Endothelial cell of umbilical vein (primary cell): ENCODE measurements around the gene RBM15B. TPM values are rescaled to one million over a fixed set of nuclear protein-coding genes. Genes with fewer than 3 reads are reported as not detected.

Experiments used
- BruUV-seq: library from RNA; stranded (reverse); fragments of 400-500 nt; replicated peaks from 2 replicates; lab custom pipeline; 2021; lab: Mats Ljungman, UMichigan
- CTCF ChIA-PET: fragments of 300-600, 350-600 bp; sonication (Branson Sonifier 250); formaldehyde crosslinking; loops from one replicate; lab custom pipeline; 2021; ENCODE audit warnings: antibody characterized with exemption, inconsistent platforms; lab: Charles Lee
- POLR2A ChIA-PET: fragments of 300-600, 350-600 bp; sonication (Branson Sonifier 250); formaldehyde crosslinking; loops from one replicate; lab custom pipeline; 2021; ENCODE audit warnings: antibody characterized with exemption, inconsistent platforms; lab: Charles Lee
- DNase-seq: peaks from one replicate; pipeline ENCODE4 v3.0.0-alpha.2; 2011; ENCODE audit warnings: low read depth, low spot score
- FAIRE-seq: peaks from 2 replicates; lab custom pipeline; 2011; peaks lifted over from hg19 to GRCh38; lab: Jason Lieb, UNC
- H2AFZ ChIP-seq: 2 replicates; pipeline ENCODE4 v1.6.0; 2012; ENCODE audit warnings: low read depth, low read length, control low read depth, inconsistent platforms
- H3K27ac ChIP-seq: 2 replicates; pipeline ENCODE4 v1.5.1; 2011; ENCODE audit warnings: low read depth, mild to moderate bottlenecking, control low read depth, low read length, moderate library complexity; ENCODE audit not compliant: insufficient read depth
- H3K27me3 ChIP-seq, 2 experiments: 2 replicates each; pipeline versions ENCODE4 v1.6.0 to v1.6.1; 2011; ENCODE audit warnings: low read length in 2 of 2, mixed read lengths in 1 of 2; ENCODE audit not compliant: control insufficient read depth in 2 of 2, insufficient read depth in 2 of 2
- H3K36me3 ChIP-seq, 2 experiments: 2 replicates in 1 of 2; 3 replicates in 1 of 2; pipeline ENCODE4 v1.5.1; 2011; ENCODE audit warnings: low read length in 2 of 2, mild to moderate bottlenecking in 1 of 2, moderate library complexity in 1 of 2; ENCODE audit not compliant: control insufficient read depth in 2 of 2, insufficient read depth in 2 of 2; ENCODE audit errors: extremely low read depth in 1 of 2
- H3K4me1 ChIP-seq: 3 replicates; pipeline ENCODE4 v1.5.1; 2011; ENCODE audit warnings: mild to moderate bottlenecking, low read length; ENCODE audit not compliant: control insufficient read depth, insufficient read depth; ENCODE audit errors: extremely low read depth
- H3K4me2 ChIP-seq: 2 replicates; pipeline ENCODE4 v1.6.1; 2011; ENCODE audit warnings: low read length, control low read depth, mixed read lengths; ENCODE audit not compliant: insufficient read depth
- H3K4me3 ChIP-seq, 3 experiments: fragments of 200-600 bp in 1 of 3; sonication (generic), shearing (Covaris generic) in 1 of 3; replicated peaks in 1 of 3; 2 replicates each; pipeline ENCODE4 v1.5.1; 2011 to 2016; ENCODE audit warnings: control low read depth in 3 of 3, low read length in 3 of 3, mild to moderate bottlenecking in 2 of 3, inconsistent platforms in 1 of 3, low read depth in 1 of 3, moderate library complexity in 1 of 3; ENCODE audit not compliant: insufficient read depth in 1 of 3
- H3K79me2 ChIP-seq: 2 replicates; pipeline ENCODE4 v1.6.0; 2012; ENCODE audit warnings: low read length, inconsistent platforms; ENCODE audit not compliant: control insufficient read depth, insufficient read depth
- H3K9ac ChIP-seq: replicated peaks from 2 replicates; pipeline ENCODE3; 2011; ENCODE audit warnings: low read length, control low read depth; ENCODE audit not compliant: insufficient read depth; ENCODE audit errors: extremely low read depth
- H3K9me1 ChIP-seq: replicated peaks from 3 replicates; pipeline ENCODE4 v1.6.0; 2011; ENCODE audit warnings: mild to moderate bottlenecking, low read length; ENCODE audit not compliant: control insufficient read depth, insufficient read depth; ENCODE audit errors: extremely low read depth
- H3K9me3 ChIP-seq: replicated peaks from 2 replicates; pipeline ENCODE4 v1.5.1; 2012; ENCODE audit warnings: low read length, inconsistent platforms; ENCODE audit not compliant: control insufficient read depth, insufficient read depth
- H4K20me1 ChIP-seq: replicated peaks from 2 replicates; pipeline ENCODE3; 2011; ENCODE audit warnings: mild to moderate bottlenecking, low read length; ENCODE audit not compliant: control insufficient read depth, insufficient read depth; ENCODE audit errors: extremely low read depth
- EZH2 ChIP-seq: IDR thresholded peaks from 2 replicates; pipeline ENCODE4 v1.6.1; 2012; ENCODE audit warnings: borderline replicate concordance, low read depth, mild to moderate bottlenecking, moderate library complexity, low read length, inconsistent platforms; ENCODE audit not compliant: severe bottlenecking
- FOS ChIP-seq: IDR thresholded peaks from 2 replicates; pipeline ENCODE4 v1.6.1; 2011; ENCODE audit warnings: mild to moderate bottlenecking, low read length, moderate library complexity, borderline replicate concordance; ENCODE audit not compliant: insufficient read depth
- GATA2 ChIP-seq: IDR thresholded peaks from 2 replicates; pipeline ENCODE4 v1.7.0; 2011; ENCODE audit warnings: low read depth, mild to moderate bottlenecking, moderate library complexity, mixed read lengths, low read length; ENCODE audit not compliant: insufficient read length, insufficient read depth
- JUN ChIP-seq: IDR thresholded peaks from 2 replicates; pipeline ENCODE4 v1.6.1; 2011; ENCODE audit warnings: borderline replicate concordance, low read depth; ENCODE audit not compliant: insufficient read length, insufficient read depth
- MYC ChIP-seq: IDR thresholded peaks from one replicate; pipeline ENCODE4 v1.6.1; 2011; ENCODE audit warnings: mild to moderate bottlenecking, low read depth, low read length
- POLR2A ChIP-seq: IDR thresholded peaks from 2 replicates; pipeline ENCODE4 v1.6.1; 2012; ENCODE audit warnings: low read depth, mild to moderate bottlenecking, control low read depth, low read length
- POLR2AphosphoS5 ChIP-seq: IDR thresholded peaks from 2 replicates; pipeline ENCODE4 v1.6.1; 2012; ENCODE audit warnings: low read depth, mild to moderate bottlenecking, control low read depth, low read length, moderate library complexity; ENCODE audit not compliant: insufficient read depth
- dilution Hi-C: fragments of 300-500 bp; cut with MboI; formaldehyde crosslinking; loops from one replicate; pipeline ENCODE4 v1.15.0; 2019; ENCODE audit warnings: low sequenced_read_pairs; ENCODE audit not compliant: extremely low pct_ligation_motif_present
- intact Hi-C: fragments of 100-400 bp; cut with micrococcal nuclease; formaldehyde crosslinking; loops from one replicate; pipeline ENCODE4 v1.10.0; 2022
- polyA plus RNA-seq, 4 experiments: library from polyadenylated mRNA; depleted of rRNA in 3 of 4; stranded (reverse) in 3 of 4; unstranded in 1 of 4; fragments of >200 nt; gene quantifications; 2 replicates each; pipeline versions ENCODE4 v1.2.1 to v1.2.3, GENCODE V29; 2011 to 2012; ENCODE audit warnings: missing spikeins in 1 of 4
- total RNA-seq: library from RNA; stranded (reverse); gene quantifications from 2 replicates; pipeline ENCODE4 v1.2.3, GENCODE V29; 2021
- TF ChIP-seq, protein P1 (sequence below): IDR thresholded peaks from 2 replicates; pipeline ENCODE4 v1.6.1; 2011; ENCODE audit not compliant: insufficient read depth, insufficient read length
- TF ChIP-seq, protein P2 (sequence below), 2 donors: IDR thresholded peaks; 1 replicate in 1 of 2; 2 replicates in 1 of 2; pipeline ENCODE4 v1.5.1; 2011; ENCODE audit warnings: low read length in 2 of 2, mild to moderate bottlenecking in 2 of 2, moderate library complexity in 2 of 2, control low read depth in 1 of 2, inconsistent platforms in 1 of 2, low read depth in 1 of 2; ENCODE audit not compliant: insufficient read depth in 1 of 2; ENCODE audit errors: extremely low read depth in 1 of 2

Gene RBM15B
- total and polyA plus RNA-seq, 2 donors (not counting 3 experiments of a cell fraction or from before 2014, with no cell fraction given), result 19.9 to 39.1 TPM

DNA sequence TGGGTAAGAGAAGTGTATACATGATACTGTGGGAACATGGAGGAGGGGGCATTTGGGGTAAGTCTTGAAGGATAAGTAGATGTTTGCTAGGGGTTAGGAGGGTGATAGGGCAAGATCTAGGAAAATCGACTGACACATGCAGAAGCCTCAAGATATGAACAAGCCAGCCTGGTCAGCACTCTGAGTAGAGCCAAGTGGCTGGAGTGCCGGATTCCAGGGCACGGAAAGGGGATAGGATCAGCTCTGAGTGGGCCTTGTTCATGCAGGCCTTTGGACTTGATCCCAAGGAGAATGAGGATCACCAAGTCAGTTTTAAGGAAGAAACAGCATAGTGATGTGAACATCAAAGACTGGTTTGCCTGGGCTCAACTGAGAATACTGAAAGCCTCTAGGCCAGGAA, 30.3 kb upstream of the RBM15B start:
- no peaks in the 10 kb centered on the region for H3K79me2 ChIP-seq
- no peaks in the 10 kb centered on the region for H3K36me3 ChIP-seq
- no peaks in the 10 kb centered on the region for H3K9me3 ChIP-seq
- no peaks in the 10 kb centered on the region for H3K4me1 ChIP-seq
- ChIA-PET CTCF (interaction anchor here (2.3 kb wide), 1 partner anchor 260 kb away, joined by 11 read pairs; no protein-coding TSS in a partner anchor), POLR2A (no interaction called here)
- H4K20me1 ChIP-seq, result no peaks in the 10 kb centered on the region
- no peak overlapping the region for H2AFZ ChIP-seq
- no peaks in the 10 kb centered on the region for H3K9me1 ChIP-seq
- no peak for FAIRE-seq
- no peak overlapping the region for H3K9ac ChIP-seq
- H3K4me3 ChIP-seq, result no peak overlapping the region
- DNase-seq, result no peak
- H3K27me3 ChIP-seq, result no peaks in the 10 kb centered on the region
- no peak overlapping the region for H3K27ac ChIP-seq
- intact Hi-C loops (no loop called here), dilution Hi-C loops (no loop called here)
- no TSS peak for BruUV-seq
- H3K4me2 ChIP-seq, result no peak overlapping the region
- no peak for TF ChIP-seq GATA2
- TF ChIP-seq POLR2A, result no peak
- TF ChIP-seq EZH2, result no peak
- no peak for TF ChIP-seq FOS
- TF ChIP-seq POLR2AphosphoS5, result no peak
- TF ChIP-seq MYC, result no peak
- TF ChIP-seq, protein P1, sequence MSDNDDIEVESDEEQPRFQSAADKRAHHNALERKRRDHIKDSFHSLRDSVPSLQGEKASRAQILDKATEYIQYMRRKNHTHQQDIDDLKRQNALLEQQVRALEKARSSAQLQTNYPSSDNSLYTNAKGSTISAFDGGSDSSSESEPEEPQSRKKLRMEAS, result no peak
- no peak for TF ChIP-seq JUN
- TF ChIP-seq, protein P2, sequence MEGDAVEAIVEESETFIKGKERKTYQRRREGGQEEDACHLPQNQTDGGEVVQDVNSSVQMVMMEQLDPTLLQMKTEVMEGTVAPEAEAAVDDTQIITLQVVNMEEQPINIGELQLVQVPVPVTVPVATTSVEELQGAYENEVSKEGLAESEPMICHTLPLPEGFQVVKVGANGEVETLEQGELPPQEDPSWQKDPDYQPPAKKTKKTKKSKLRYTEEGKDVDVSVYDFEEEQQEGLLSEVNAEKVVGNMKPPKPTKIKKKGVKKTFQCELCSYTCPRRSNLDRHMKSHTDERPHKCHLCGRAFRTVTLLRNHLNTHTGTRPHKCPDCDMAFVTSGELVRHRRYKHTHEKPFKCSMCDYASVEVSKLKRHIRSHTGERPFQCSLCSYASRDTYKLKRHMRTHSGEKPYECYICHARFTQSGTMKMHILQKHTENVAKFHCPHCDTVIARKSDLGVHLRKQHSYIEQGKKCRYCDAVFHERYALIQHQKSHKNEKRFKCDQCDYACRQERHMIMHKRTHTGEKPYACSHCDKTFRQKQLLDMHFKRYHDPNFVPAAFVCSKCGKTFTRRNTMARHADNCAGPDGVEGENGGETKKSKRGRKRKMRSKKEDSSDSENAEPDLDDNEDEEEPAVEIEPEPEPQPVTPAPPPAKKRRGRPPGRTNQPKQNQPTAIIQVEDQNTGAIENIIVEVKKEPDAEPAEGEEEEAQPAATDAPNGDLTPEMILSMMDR (IDR thresholded peaks at IDR 0.05; ENCODE audit: extremely low read depth in 1 of 2, insufficient read depth in 1 of 2, low read depth in 1 of 2, low read length in 2 of 2), result no peak
